GM23248 (cell line): ENCODE measurements around the gene FATE1.

Source experiments
- EZH2 ChIP-seq: fragments of 200-600 bp; sonication (generic); IDR thresholded peaks from 2 replicates; pipeline ENCODE4 v1.6.1; 2018; ENCODE audit warnings: antibody characterized with exemption, mild to moderate bottlenecking; ENCODE audit not compliant: insufficient read depth, poor library complexity, severe bottlenecking
- EZH2phosphoT487 ChIP-seq: fragments of 200-600 bp; sonication (generic); IDR thresholded peaks from 2 replicates; pipeline ENCODE4 v1.6.1; 2018; ENCODE audit warnings: antibody characterized with exemption, moderate library complexity, mild to moderate bottlenecking, low read depth; ENCODE audit not compliant: insufficient read depth

- TF ChIP-seq EZH2 = no peak
- TF ChIP-seq EZH2phosphoT487 = no peak
These were observed 4.7 kb upstream of the FATE1 start for GRCh38 chrX:151711154-151711553.
